Testis (tissue), 2 donors: ENCODE measurements around the gene ELN.

Experiments
- POLR2A ChIP-seq: fragments of 450-650 bp; IDR thresholded peaks from one replicate; pipeline ENCODE4 v1.6.1; 2017; ENCODE audit warnings: antibody characterized with exemption, mild to moderate bottlenecking, moderate library complexity
- TF ChIP-seq, protein P1 (sequence below), 3 experiments: fragments of 450-650 bp in 2 of 3; fragments of 200-600 bp in 1 of 3; sonication (generic) in 1 of 3; IDR thresholded peaks; one replicate each; pipeline ENCODE4 v1.5.1; 2016 to 2019; ENCODE audit warnings: antibody characterized with exemption in 3 of 3, mild to moderate bottlenecking in 2 of 3, moderate library complexity in 1 of 3

DNA sequence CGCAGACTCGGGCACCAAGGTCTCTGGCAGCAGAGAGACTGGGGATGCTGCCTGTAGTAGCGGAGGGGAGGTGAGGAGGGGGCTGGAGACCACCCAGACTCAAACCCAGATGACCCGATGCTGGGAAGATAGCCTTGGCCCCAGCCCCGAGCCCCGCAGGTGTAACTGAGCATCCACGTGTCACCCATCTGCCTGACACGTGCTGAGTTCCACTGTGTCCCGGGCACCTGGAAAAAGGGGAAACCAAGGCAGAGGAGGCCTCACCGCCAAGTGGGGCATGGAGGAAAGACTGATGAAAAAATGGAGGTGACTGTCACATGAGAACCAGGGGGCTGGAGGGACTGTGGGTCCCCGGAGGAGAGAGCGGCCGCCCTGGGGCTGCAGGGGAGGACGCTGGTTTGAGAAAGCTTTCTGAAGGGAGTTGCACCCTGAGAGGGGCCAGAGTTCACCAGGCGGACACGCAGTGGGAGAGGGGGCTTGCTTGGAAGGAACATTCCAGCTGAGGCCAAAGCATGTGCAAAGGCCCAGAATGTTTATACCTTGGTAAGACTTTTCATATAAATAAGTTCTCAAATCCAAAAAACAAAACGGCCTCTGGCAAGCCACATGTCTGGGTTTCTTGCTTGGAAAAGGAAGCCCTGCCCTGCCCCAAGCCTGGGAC lies 27.4 kb upstream of the ELN start:
- TF ChIP-seq, protein P1, sequence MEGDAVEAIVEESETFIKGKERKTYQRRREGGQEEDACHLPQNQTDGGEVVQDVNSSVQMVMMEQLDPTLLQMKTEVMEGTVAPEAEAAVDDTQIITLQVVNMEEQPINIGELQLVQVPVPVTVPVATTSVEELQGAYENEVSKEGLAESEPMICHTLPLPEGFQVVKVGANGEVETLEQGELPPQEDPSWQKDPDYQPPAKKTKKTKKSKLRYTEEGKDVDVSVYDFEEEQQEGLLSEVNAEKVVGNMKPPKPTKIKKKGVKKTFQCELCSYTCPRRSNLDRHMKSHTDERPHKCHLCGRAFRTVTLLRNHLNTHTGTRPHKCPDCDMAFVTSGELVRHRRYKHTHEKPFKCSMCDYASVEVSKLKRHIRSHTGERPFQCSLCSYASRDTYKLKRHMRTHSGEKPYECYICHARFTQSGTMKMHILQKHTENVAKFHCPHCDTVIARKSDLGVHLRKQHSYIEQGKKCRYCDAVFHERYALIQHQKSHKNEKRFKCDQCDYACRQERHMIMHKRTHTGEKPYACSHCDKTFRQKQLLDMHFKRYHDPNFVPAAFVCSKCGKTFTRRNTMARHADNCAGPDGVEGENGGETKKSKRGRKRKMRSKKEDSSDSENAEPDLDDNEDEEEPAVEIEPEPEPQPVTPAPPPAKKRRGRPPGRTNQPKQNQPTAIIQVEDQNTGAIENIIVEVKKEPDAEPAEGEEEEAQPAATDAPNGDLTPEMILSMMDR (IDR thresholded peaks at IDR 0.05): no peak
- TF ChIP-seq POLR2A: no peak
